NCI-H510A (cell line): ENCODE data around the gene GLT8D2.

Experiments used
- DNase-seq: peaks from one replicate; lab custom pipeline; 2025; lab: John Stamatoyannopoulos, UW

Gene GLT8D2

GRCh38 chr12:104000807-104001434 lies 49.1 kb downstream of the GLT8D2 start:
- no peak for DNase-seq

DNA sequence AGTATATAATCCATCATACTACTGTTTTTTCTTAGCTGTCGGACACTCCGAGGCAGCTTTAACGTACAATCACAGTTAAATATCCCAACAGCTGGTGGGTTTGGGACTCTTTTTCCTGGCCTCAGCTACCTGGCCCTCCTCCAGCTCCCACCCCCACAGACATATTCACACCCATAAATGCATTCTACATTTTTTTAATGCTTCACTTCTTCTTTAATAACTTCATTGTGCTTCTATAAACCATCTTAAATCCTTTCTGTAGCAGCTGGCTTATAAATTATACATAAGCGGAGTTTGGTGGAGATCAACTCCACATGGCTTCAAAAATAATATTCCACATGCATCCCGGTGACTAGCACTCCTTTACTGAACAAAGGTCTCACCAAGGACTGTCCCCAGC lies 51.0 kb downstream of the GLT8D2 start:
- no peak for DNase-seq

GRCh38 chr12:103997286-103997900 lies 52.6 kb downstream of the GLT8D2 start:
- DNase-seq = no peak

DNA sequence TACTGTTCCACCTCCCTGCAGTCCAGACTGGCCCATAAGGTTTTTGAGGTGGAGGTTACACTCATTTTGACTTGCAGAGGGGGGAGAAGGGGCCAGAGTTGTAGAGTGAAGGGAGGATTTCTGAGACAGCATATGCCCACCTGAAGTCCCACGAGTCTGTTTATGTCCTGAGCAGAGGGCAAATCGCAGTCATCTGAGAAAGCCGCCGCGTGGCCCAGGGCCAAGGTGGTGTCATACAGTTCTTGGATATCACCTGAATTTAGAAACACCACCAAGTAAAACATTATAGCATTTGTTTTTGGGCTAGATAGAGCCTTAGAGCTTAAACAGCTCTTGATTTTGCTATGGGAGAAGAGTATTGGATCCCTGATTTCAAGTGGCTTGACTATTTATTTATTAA lies 53.4 kb downstream of the GLT8D2 start:
- DNase-seq = no peak

DNA sequence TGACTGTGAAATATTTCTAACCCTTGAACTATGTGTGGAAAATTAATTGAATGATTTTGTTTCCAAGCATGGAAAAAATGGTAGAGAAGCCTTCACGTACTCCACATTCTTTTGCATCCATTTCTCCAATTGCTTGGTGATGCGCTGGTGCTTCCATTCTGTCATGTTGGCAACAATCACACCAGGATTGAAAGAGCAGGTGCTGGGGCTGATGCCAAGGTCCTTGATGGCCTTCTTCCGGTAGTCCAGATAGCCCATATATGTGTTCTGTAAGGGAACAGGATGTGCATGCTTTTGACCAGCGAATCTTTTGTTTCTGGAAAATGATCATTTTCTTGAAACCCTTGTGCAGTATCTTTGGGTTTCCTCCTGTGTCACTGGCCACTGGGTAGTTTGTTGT lies 55.8 kb downstream of the GLT8D2 start:
- no peak for DNase-seq

- DNase-seq = no peak
Measured at GRCh38 chr12:103986829-103987228, 63.2 kb downstream of the GLT8D2 start.

DNA sequence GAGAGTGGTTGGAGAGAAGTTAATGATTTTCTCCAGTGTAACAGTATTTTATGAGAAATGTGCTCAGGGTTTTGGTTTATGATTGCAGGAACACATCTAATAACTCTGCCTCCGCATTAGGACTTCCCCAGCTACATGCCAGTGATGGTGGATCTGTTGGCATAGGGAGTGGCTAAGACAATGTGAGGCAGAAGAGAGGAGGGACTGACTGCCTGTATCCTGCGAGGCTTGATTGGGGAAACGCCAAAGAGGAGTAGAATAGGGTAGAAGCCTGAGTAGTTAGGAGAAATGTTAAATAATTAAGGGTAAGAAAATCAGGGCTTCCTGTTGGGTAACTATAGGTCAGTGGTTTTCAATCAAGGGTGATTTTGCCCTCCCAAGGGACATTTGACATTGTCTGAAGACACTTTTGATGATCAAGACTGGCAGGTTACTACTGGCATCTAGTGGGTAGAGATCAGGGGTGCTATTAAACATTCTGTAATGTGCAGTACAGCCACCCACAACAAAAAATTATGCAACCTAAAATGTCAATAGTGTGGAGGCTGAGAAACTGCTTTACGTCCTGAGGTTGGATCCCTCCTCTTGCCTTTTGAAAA lies 71.5 kb downstream of the GLT8D2 start:
- no peak for DNase-seq

GRCh38 chr12:103975368-103975767 lies 74.6 kb downstream of the GLT8D2 start:
- no peak for DNase-seq

GRCh38 chr12:103973909-103974308 lies 76.1 kb downstream of the GLT8D2 start:
- DNase-seq = no peak

DNA sequence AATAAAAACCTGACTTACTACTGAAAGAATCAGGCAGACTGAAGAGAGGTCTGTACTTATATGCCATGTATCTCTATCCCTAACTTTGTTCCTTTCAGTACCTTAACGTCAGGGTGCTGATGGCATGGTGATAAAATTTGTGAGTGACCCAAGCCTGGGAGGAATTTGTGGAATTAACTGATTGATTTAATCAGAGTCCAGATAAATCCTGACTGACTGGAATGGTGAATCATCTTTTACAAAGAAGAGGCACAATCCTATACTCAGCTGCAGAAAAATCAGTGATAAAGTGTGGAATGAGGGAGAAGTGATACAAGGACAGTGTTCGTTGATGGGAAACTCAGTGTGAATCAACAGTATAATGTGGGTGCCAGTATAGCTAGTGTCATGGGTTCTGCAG lies 80.6 kb downstream of the GLT8D2 start:
- no peak for DNase-seq

- DNase-seq = no peak
Measured at GRCh38 chr12:103966736-103967135, 83.3 kb downstream of the GLT8D2 start.

GRCh38 chr12:103965590-103966504 lies 84.1 kb downstream of the GLT8D2 start, which contains the start of gene TDG:
Gene TDG, plus strand, starts transcription at chr12:103965872. Its CDS starts 166 bp downstream, at chr12:103966038.
- peak; percentile 95 for DNase-seq

GRCh38 chr12:103965255-103965589 lies 84.8 kb downstream of the GLT8D2 start:
- DNase-seq = no peak

DNA sequence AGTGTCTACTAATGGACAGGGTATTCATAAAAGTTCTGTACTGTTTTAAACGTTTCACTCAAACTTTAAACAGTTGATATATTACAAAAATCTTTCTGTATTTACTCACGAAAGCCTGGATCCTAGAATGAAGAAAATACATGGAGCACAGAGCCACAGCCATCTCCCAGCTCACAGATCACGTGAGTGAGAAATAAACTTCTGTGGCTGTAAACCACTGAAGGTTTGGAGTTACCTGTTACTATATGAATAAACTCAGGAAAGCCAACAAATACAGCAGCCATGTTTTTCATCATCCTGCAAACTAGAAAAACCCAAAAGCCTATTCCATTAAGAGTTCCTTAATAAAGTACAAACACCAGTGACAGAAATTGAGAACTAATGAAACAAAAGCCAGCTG lies 85.2 kb downstream of the GLT8D2 start:
- no peak for DNase-seq

GRCh38 chr12:103962493-103962892 lies 87.5 kb downstream of the GLT8D2 start:
- no peak for DNase-seq

DNA sequence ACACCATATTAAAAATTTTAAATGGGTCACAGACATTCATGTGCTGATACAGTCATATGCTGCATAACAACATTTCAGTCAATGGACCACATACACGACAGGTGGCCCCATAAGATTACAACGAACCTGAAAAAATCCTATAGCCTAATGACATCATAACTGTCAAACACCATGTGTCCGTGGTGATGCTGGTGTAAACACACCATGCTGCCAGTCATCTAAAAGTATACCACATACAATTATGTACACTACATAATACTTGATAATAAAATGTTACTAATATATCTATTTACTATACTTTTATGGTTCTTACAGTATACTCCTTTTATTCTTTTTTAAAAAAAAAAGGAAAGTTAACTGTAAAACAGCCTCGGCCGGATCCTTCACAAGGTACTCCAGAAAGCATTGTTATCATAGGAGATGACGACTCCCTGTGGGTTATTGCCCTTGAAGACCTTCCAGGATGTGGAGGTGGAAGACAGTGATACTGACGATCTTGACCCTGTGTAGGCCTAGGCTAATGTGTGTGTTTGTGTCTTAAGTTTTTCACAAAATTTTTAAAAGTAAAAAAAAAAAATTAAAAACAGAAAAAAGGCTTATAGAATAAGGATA lies 89.3 kb downstream of the GLT8D2 start:
- DNase-seq = no peak

DNA sequence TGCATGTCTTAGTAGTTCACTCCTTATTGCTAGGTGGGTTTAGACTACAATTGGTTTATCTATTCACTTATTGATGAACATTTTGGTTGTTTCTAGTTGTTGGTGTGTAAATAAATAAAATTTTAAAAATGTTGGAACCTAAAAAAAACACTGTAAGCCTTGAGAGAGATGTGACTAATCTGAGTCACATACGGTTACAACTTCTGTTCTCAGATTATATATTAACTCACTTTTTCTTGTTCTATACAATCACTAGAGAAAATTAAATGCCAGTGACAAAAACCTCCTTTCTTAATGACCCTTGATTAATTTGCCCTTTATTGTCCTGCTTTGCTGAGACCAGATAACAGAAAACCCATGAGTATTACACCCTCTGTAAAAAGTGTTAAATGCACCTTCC lies 91.4 kb downstream of the GLT8D2 start:
- DNase-seq = no peak

GRCh38 chr12:103957865-103958388 lies 92.1 kb downstream of the GLT8D2 start:
- no peak for DNase-seq

DNA sequence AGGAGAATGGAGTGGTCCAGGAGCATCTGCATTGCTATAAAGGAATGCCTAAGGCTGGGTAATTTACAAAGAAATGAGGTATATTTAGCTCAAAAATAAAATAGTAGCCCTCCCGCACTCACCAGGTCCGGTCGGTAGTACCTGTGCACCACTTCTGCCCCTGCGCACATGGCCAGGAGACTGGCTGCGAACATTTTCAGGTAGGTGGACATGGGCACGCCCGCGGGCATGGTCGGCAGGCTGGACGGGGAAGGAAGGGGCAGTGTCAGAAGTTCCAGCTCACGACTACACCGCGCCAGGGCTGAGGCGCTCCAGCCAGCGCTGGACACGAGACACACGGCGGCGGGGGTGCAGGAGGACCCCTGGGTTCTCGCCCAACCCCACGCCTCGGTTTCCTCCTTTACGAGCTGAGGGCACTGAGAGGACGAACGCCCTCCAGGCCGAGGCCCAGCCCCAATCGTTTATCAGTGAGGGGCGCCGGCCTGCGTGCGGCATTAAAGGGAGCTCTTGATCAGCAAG lies 93.4 kb downstream of the GLT8D2 start:
- DNase-seq = no peak

- DNase-seq = no peak
Measured at GRCh38 chr12:103955811-103956508, 94.0 kb downstream of the GLT8D2 start.

DNA sequence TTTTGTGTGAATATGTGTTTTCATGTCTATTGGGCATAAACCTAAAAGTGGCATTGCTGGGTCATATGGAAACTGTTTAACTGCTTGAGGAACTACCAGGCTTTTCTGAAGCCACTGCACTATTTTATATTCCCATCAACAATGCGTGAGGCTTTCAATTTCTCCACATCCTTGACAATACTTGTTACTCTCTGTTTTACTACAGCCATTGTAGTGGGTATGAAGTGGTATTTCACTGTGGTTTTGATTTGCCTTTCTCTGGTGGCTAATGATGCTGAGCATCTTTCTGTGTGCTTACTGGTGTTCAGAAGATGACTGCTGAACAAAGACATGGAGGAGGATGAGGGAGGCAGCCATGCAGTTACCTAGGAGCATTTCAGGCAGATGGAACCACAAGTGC lies 97.5 kb downstream of the GLT8D2 start:
- no peak for DNase-seq
